Coronary artery (tissue), 2 donors: ENCODE measurements around the gene WWC2.
"Not testable (repeated sequence)": the region's sequence is repeated elsewhere in the genome, so short reads cannot be mapped to it uniquely, and the experiment has no call there.

Experiments
- DNase-seq: peaks from one replicate; pipeline ENCODE4 v3.0.0-alpha.2; 2017; ENCODE audit warnings: low spot score
- H3K27ac ChIP-seq, 2 donors: fragments of 200-600 bp; sonication (generic); one replicate each; pipeline ENCODE4 v1.5.1; 2016 to 2019
- H3K4me3 ChIP-seq: fragments of 200-600 bp; sonication (generic); 2 replicates; pipeline ENCODE4 v1.5.1; 2016; ENCODE audit warnings: mild to moderate bottlenecking, moderate library complexity
- TF ChIP-seq, protein P1 (sequence below): fragments of 200-600 bp; sonication (generic); IDR thresholded peaks from one replicate; pipeline ENCODE4 v1.5.1; 2019; ENCODE audit warnings: antibody characterized with exemption

The WWC2 gene

DNA sequence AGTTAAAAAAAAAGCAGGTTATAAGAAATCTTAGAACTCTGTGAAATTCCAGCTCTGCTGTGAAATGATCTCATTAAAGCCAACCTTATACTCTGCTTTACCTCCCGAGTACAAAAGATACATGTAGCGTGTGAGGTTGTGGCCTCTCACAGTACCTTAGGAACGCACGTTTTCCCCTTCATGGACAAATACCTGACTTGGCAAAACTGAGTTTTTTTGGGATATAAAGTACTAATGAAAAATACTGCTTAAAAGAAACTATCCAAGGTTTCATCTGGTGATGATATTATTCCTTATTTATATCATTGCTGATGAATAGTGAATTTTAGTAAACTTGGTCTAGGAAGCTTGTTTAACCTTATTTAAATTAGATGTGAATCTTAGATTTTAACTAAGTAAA, 48.9 kb downstream of the WWC2 start:
- Histone ChIP-seq H3K4me3 (no peak overlapping the region), H3K27ac (no peak overlapping the region)
- DNase-seq = no peak
- TF ChIP-seq, protein P1, sequence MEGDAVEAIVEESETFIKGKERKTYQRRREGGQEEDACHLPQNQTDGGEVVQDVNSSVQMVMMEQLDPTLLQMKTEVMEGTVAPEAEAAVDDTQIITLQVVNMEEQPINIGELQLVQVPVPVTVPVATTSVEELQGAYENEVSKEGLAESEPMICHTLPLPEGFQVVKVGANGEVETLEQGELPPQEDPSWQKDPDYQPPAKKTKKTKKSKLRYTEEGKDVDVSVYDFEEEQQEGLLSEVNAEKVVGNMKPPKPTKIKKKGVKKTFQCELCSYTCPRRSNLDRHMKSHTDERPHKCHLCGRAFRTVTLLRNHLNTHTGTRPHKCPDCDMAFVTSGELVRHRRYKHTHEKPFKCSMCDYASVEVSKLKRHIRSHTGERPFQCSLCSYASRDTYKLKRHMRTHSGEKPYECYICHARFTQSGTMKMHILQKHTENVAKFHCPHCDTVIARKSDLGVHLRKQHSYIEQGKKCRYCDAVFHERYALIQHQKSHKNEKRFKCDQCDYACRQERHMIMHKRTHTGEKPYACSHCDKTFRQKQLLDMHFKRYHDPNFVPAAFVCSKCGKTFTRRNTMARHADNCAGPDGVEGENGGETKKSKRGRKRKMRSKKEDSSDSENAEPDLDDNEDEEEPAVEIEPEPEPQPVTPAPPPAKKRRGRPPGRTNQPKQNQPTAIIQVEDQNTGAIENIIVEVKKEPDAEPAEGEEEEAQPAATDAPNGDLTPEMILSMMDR = no peak

DNA sequence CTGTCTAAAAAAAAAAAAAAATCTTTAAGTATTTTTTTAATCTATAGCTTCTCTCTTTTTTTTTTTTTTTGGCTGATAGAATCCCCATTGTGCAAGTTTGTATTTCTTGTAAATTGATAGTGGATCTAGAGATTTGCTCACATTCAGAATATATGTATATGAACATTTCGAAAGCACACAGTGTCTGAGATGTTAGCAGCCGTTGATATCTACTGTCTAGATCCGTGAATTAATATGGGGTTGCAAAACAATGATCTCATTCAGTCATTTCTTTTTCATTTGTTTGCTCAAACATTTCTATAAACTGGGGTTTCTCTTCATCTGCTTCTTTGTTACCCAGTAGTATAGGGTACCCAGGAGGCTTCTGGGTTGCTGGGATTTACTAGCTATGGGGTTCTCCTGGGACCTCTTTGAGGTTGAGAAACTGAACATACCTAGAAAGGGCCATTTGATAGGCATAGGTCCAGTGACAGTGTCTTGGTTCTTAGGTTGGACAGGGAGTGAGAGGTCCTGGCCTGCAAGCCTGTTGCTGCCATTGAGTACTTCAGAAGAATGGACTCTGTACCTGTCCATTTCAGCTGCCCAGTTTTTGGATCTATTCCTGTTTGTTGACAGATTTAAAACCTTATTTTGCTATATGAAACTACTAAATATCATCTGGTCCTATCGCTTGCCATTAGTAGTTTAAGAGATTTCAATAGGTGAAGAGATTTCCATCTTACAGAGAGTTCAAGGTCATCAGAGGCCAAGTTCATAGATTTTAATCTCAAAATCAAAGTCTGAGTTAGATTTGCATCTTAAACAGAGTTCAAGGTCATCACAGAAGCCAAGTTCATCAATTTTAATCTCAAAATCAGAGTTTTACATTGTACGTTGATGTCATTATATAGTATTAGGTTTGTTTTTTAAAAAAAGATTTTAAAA, 50.8 kb downstream of the WWC2 start:
- Histone ChIP-seq H3K4me3 (no peak overlapping the region), H3K27ac (no peak overlapping the region)
- TF ChIP-seq, protein P1 = no peak
- no peak for DNase-seq

DNA sequence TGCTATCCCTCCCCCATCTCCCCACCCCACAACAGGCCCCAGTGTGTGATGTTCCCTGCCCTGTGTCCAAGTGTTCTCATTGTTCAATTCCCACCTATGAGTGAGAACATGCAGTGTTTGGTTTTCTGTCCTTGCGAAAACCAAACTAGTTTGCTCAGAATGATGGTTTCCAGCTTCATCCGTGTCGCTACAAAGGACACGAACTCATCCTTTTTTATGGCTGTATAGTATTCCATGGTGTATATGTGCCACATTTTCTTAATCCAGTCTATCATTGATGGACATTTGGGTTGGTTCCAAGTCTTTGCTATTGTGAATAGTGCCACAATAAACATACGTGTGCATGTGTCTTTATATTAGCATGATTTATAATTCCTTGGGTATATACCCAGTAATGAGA, 51.6 kb downstream of the WWC2 start:
- H3K4me3 ChIP-seq, DNase-seq, H3K27ac ChIP-seq: not testable (repeated sequence)

DNA sequence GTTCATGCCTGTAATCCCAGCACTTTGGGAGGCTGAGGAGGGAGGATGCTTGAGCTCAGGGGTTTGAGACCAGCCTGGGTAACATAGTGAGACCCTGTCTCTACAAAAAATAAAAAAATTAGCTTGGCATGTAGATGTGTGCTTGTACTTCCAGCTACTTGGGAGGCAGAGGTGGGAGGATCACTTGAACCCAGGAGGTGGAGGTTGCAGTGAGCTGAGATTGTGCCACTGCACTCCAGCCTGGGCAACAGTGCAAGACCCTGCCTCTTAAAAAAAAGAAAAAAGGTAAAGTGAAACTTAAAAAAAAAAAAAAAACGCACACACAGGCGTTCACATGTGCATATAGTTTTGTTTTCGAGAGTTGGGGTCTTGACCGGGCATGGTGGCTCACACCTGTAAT, 53.2 kb downstream of the WWC2 start:
- DNase-seq, H3K4me3 ChIP-seq, H3K27ac ChIP-seq: not testable (repeated sequence)

DNA sequence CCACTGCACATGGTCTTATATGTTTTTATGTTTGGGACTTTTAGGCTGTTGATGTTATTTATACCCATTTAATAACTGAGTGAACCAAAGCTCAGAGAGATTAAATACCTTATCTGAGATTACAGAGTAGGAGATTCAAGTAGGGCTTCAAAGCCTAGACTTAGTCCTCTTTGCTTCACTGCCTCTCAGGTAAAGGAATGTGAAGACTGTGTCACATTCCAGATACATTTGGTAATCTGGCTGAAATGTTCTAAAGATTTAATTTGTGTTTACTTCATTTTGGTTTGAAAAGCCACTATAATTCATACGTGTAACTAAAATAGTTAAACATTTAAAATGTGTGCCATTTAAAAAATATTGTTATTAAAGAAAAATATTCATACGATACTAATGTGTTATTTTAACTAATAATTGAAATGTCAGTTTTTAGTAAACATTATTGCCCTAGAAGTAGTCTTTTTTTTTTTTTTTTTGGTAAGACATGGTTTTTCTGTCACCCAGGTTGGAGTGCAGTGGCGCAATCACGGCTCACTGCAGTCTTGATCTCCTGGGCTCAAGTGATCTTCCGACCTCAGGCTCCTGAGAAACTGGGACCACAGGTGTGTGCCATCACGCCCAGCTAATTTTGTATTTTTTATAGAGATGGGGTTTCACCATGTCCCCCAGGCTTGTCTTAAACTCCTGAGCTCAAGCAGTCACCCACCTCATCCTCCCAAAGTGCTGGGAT, 54.3 kb downstream of the WWC2 start:
- Histone ChIP-seq H3K4me3 (no peak overlapping the region), H3K27ac (no peak overlapping the region)
- DNase-seq = no peak
- TF ChIP-seq, protein P1 = no peak

DNA sequence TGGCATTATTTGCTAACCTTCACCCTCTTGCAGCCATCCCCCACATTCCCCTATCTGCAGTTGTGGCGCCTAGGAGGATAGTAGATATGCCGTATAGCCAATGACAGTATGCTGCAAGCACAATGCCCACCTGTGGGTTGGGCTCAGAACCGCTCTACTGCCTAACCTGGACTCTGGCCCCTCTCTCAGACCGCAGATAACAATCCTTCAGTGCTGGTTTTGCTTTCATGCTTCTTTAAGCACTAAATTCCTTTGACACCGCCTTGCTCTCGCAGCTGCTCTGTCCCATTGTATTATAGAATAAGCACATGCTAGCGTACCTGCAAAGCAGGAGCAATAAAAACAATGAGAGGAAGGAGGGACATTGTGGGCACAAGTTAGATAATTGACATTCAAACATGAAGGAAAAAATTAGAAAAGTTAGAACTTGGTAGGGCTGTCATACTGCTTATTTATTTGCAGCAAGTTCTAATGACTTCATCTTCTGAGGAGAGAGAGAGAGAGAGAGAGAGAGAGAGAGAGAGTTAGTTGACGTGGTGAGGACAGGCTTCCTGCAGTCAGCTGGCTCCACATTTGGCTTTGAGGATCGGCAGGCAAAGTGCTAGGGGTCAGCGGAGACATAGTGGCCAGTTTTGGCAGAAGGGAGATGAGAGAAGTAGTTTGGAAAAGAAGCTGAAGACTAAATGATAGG, 55.8 kb downstream of the WWC2 start:
- H3K27ac ChIP-seq = no peak overlapping the region
- no peak for DNase-seq
- no peak overlapping the region for H3K4me3 ChIP-seq
- TF ChIP-seq, protein P1 = no peak

DNA sequence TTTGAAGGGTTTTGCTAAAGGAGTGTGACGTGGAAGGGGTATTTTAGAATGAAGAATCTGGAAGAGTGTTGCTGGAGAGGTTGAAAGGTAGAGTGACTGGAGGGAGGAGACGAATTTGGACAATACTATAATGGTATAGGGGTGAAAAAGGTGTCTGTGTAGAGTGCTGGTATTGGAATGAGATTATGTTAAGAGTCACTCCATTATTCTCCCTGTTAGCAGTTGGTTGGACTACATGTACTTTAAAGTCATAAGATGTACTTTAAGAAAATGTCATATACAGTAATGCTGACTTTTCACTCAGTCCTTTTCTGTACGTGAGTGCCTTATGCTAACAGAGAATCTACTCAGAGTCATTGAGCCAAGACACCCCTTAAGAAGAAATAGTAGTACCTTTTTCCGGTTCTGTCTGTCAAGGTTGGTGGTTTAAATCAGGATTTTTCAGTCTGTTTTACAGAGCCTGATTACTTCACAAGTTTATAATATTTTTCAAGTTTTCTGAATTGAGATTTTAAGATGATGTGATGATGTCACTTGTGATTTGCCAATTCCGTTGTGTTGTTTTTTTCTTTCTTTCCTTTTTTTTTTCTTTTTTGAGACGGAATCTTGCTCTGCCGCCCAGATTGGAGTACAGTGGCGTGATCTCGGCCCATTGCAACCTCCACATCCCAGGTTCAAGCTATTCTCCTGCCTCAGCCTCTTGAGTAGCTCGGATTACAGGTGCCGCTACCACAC, 56.6 kb downstream of the WWC2 start:
- no peak overlapping the region for H3K27ac ChIP-seq
- TF ChIP-seq, protein P1 = no peak
- no peak for DNase-seq
- H3K4me3 ChIP-seq = no peak overlapping the region
